ENCODE results near the gene HCAR2. TPM values are rescaled to one million over a fixed set of nuclear protein-coding genes. Genes with fewer than 3 reads are reported as not detected.
"Not testable (repeated sequence)": the region's sequence is repeated elsewhere in the genome, so short reads cannot be mapped to it uniquely, and the experiment has no call there.

The HCAR2 gene
- total RNA-seq, 1 donor from 2014 or later, result 7.9 TPM

- H3K27ac ChIP-seq, result no peak overlapping the region
- no peaks in the 10 kb centered on the region for H3K9me3 ChIP-seq
- H3K4me3 ChIP-seq, result no peak overlapping the region
- TF ChIP-seq CTCF (IDR thresholded peaks at IDR 0.05) (no peak), POLR2A (IDR thresholded peaks at IDR 0.05) (no peak), POLR2AphosphoS5 (IDR thresholded peaks at IDR 0.05; ENCODE audit: insufficient read depth in 1 of 2, low read depth in 1 of 2) (no peak)
- intact Hi-C loops (cut with DNase I), result no loop called here
- no peak for DNase-seq (ENCODE audit: extremely low spot score in 2 of 2)
- H3K4me1 ChIP-seq, result peaks cover 6% of the 10 kb centered on the region
- H3K36me3 ChIP-seq, result no peaks in the 10 kb centered on the region
- no peaks in the 10 kb centered on the region for H3K27me3 ChIP-seq
Observed at GRCh38 chr12:122684297-122684813, 18.8 kb downstream of the HCAR2 start.

GRCh38 chr12:122681814-122682213 is 21.3 kb downstream of the HCAR2 start:
- Histone ChIP-seq H3K9me3 (no peaks in the 10 kb centered on the region), H3K27ac (no peak overlapping the region), H3K36me3 (no peaks in the 10 kb centered on the region), H3K27me3 (no peaks in the 10 kb centered on the region), H3K4me3 (no peak overlapping the region), H3K4me1 (peaks cover 6% of the 10 kb centered on the region)
- TF ChIP-seq POLR2A (IDR thresholded peaks at IDR 0.05) (no peak), POLR2AphosphoS5 (IDR thresholded peaks at IDR 0.05; ENCODE audit: insufficient read depth in 1 of 2, low read depth in 1 of 2) (no peak), CTCF (IDR thresholded peaks at IDR 0.05) (no peak)
- intact Hi-C loops (cut with DNase I), result no loop called here
- DNase-seq (ENCODE audit: extremely low spot score in 2 of 2), result no peak

- H3K4me3 ChIP-seq; H3K27ac ChIP-seq; DNase-seq (ENCODE audit: extremely low spot score in 2 of 2); H3K27me3 ChIP-seq; H3K9me3 ChIP-seq; H3K4me1 ChIP-seq; H3K36me3 ChIP-seq; intact Hi-C loops (cut with DNase I): not testable (repeated sequence)
Observed at GRCh38 chr12:122680989-122681388, 22.2 kb downstream of the HCAR2 start.

- H3K27ac ChIP-seq; DNase-seq (ENCODE audit: extremely low spot score in 2 of 2); intact Hi-C loops (cut with DNase I): not testable (repeated sequence)
Observed at GRCh38 chr12:122676781-122677180, 26.4 kb downstream of the HCAR2 start.

GRCh38 chr12:122676015-122676414 is 27.1 kb downstream of the HCAR2 start:
- H3K4me1 ChIP-seq; H3K27me3 ChIP-seq; H3K36me3 ChIP-seq; H3K4me3 ChIP-seq; H3K27ac ChIP-seq; DNase-seq (ENCODE audit: extremely low spot score in 2 of 2); H3K9me3 ChIP-seq; intact Hi-C loops (cut with DNase I): not testable (repeated sequence)

More at GRCh38 chr12:122676781-122677180, 26.4 kb downstream of the HCAR2 start:
- not testable (repeated sequence) for H3K9me3 ChIP-seq, H3K4me3 ChIP-seq, H3K36me3 ChIP-seq, H3K4me1 ChIP-seq, H3K27me3 ChIP-seq

GRCh38 chr12:122672515-122672914 is 30.6 kb downstream of the HCAR2 start:
- TF ChIP-seq CTCF (IDR thresholded peaks at IDR 0.05) (no peak), POLR2AphosphoS5 (IDR thresholded peaks at IDR 0.05; ENCODE audit: insufficient read depth in 1 of 2, low read depth in 1 of 2) (no peak)
- intact Hi-C loops (cut with DNase I), result no loop called here
- H3K9me3 ChIP-seq, result no peaks in the 10 kb centered on the region
- no peak for DNase-seq (ENCODE audit: extremely low spot score in 2 of 2)
- no peak overlapping the region for H3K27ac ChIP-seq
- H3K36me3 ChIP-seq, result no peaks in the 10 kb centered on the region
- H3K27me3 ChIP-seq, result no peaks in the 10 kb centered on the region
- no peaks in the 10 kb centered on the region for H3K4me1 ChIP-seq
- no peak overlapping the region for H3K4me3 ChIP-seq

Data from vagina (tissue), 2 donors.